HG03457 (cell line): Measurements from ENCODE around the gene ACTN3.
A peak's percentile ranks its signal among the peaks of the same experiment; 100 is the strongest.
"Not testable (repeated sequence)": the region's sequence is repeated elsewhere in the genome, so short reads cannot be mapped to it uniquely, and the experiment has no call there.

Source experiments
- ATAC-seq: cut with Tn5 transposase; IDR thresholded peaks from one replicate; pipeline ENCODE4 v1.9.1; 2021; ENCODE audit warnings: moderate number of reproducible peaks; ENCODE audit not compliant: unreplicated experiment

Gene ACTN3

DNA sequence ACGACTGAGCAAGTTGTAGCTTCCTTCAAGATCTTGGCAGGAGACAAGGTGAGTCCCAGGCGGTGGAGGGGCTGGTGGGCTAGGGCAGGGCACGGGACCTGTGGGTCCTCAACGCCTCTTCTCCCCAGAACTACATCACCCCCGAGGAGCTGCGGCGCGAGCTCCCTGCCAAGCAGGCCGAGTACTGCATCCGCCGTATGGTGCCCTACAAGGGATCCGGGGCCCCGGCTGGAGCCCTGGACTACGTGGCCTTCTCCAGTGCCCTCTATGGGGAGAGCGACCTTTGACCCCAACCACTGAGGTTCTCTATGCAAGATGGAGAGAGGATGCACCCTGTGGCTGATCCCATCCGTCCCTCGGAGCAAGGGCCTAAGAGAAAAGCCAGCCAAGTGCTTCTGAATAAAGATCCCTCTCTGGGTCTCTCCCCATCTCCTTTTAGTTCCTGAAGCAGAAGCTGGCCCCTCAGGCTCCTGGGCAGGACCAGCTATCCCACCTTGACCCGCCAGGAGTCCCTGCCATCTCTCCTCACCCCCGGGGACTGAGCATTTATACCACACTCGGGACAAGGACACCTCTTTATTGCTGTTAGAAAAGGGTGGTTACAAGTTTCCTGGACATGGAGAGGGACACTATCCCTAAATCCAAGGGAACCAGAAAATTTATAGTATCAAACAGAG, 16.3 kb downstream of the ACTN3 start:
- no peak for ATAC-seq

DNA sequence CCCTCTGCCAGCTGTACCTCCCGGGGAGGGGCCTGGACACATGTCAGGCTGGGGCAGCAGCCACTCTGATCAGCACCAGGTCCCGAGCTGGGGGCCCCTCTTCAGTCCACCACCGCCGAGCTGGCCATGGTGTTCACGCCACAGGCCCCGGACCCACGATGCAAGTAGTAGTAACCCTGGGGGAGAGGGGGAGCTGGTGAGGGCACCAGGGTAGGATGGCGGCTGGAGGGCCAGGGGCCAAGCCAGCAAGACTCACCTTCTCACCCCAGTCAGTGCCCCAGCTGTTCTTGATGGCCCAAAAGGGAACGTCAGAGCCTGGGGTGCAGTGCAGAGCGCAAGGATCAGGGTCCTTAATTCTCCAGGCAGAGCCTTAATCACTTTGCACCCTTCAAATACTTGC, 17.1 kb downstream of the ACTN3 start:
- ATAC-seq, result no peak

DNA sequence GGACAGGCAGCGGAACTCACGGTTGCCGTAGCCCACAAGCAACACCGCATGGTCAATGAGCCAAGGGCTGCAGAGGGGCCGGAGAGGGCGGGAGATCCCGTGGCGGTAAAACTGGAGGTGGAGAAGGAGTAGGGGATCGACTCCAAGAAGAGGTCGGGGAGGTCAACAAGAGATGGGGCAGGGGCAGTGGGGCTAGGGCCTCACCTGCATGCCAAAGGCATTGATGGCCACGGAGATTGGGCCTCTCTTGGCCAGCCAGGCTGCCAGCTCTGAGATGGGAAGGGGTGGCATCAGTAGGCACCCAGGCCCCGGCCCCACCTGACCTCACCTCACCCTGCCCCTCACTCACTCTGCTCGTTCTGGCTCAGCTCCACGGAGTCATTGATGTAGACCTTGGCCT, 17.8 kb downstream of the ACTN3 start:
- no peak for ATAC-seq

DNA sequence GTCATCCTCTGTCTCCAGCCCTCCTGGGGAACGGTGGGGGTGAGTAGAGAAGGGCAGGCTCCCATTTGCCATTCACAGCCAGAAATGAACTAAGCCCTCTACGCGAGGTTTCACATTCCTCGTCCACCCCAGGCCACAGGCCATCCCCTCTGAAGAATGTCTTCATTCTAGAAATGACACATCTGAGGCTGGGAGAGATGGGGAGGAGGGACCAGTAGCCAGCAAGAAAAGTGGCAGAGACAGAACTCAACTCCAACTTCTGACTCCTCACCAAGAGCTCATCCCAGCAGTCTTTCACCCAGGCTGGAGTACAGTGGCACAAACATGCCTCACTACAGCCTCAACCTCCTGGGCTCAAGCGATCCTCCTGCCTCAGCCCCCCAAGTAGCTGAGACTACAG, 18.3 kb downstream of the ACTN3 start:
- no peak for ATAC-seq

DNA sequence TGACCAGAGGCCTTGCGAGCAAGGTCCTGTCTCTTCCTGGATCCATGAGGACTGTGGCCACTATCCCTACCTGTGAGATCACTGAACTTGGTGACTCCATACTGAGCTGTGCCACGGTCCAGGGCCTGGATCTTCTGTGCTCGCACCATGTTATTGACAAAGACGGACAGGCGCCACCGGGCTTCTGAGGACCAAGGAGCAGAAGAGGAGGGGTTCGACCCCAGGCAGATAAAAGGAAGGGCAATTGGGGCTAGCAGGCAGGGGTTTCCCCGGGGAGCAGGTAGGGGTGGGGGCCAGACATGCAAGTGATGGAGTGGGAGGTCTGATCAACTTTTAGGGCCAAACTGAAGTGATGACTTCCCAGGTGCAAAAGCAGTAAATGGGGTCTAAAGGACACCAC, 19.5 kb downstream of the ACTN3 start:
- ATAC-seq, result no peak

DNA sequence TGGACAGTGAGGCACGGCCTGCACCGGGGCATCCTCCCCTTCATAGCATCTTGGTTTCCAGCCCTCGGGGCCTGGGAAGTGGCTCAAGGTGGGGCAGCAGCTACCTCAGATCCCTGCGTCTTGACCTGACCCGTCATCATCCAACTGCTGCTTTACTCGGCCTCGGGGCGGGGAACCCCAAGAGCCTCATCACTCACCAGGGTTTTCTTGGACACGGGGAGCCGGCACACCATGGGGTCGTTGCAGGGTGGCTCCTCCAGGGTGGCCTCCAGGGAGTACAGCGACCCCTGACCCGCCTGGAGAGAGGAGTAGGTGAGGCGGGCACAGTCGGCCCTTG, 21.1 kb downstream of the ACTN3 start:
- no peak for ATAC-seq

DNA sequence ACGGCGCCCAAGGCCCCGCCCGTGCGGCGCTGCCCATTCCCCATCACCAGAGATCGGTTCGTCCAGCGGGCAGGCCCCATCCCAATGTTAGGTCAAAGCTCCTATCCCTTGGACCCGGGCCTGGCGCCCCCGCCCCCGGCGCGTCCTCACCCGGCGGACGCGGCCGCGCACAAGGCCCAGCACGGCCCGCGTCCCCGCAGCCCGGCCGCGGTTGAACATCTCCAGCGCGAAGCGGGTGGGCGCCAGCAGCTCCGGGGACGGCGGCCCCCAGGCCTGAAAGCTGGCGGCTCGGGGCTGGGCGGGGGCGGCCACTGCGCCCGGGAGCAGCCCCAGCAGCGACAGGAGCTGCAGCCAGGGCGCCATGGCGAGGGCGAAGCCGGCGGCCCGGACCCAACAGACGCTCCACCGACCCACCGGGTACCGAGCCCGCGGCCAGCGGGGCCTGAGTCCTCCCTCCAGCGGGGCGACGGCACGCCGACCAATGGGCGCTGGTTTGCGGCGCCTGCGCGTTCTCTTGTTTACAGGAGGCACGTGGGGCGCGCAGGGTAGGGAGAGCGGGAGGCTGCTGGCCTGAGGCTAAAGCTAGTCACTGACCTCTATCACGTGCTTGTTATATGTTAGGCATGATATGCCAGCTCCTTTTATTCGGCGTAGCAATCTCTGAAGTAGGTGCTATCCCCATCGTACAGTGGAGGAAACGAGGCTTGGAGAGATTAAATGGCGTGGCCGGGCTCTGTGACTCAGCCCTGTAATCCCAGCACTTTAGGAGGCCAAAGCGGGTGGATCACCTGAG, 21.6 kb downstream of the ACTN3 start, which contains the start of gene CTSF:
CTSF (minus strand) TSS at position 483 of the 793 bp plus-strand sequence; CDS start at position 363, 120 bp downstream.
- no peak for ATAC-seq

DNA sequence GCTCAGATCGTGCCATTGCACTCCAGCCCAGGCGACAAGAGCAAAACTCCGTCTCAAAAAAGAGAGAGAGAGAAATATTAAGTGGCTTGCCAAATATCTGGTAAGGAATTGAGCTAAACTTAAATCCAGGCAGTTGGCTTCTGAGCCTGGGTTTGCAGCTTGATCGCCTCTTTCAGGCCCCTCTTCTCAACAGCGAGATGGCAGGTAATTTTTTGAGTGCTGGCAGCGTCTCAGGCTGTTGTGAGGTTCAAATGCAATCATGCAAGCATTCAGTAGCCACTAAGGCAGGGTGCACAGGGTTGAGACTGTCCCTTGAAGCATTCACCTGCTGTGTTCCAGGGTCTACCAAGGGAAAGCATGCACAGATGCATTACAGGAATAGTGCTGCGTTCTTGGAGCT, 22.4 kb downstream of the ACTN3 start:
- ATAC-seq, result no peak

DNA sequence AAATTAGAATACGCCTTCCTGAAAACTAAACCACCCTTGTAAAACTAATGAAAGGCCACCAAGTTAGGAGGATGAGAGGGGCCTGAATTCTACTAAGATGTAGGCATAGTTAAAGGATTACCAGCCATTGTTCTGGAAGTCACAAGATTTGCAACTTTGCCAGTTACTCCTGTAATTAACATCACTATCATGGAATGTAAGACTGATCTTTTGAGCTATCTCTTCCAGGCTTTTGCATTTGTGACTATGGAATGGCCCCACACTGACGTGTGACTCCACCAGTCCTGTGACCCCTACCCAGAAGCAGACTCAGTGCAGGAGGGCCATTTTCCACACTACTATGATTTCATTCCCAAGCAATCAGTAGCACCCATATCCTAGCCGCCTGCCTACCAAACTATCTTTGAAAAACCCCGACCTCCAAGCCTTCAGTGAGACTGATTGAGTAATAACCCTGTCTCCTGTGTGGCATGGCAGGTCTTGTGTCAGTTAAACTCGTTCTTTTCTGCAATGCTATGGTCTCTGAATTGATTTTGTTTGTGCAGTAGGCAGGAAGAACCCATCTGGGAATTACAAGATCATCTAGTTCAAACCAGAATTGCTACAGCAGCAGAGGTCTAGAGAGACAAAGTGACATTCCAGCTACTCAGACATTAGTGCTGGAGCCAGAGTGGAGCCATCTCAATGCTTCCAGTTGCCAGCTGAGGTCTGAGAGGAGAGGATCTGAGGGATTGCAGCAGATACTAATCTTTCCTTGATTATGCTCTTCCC, 23.6 kb downstream of the ACTN3 start:
- no peak for ATAC-seq

DNA sequence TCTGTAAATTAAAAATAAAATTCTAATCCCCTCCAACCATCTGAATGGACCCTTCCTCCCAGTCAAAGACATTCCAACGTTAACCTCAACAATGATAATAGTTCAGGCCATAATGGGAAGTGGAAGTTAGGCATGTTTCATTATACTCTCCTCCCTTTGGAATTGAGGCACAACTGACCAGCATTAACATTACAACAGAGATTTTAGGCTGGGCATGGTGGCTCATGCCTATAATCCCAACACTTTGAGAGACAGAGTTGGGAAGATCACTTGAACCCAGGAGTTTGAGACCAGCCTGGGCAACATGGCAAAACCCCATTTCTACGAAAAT, 24.1 kb downstream of the ACTN3 start:
- ATAC-seq, result no peak

DNA sequence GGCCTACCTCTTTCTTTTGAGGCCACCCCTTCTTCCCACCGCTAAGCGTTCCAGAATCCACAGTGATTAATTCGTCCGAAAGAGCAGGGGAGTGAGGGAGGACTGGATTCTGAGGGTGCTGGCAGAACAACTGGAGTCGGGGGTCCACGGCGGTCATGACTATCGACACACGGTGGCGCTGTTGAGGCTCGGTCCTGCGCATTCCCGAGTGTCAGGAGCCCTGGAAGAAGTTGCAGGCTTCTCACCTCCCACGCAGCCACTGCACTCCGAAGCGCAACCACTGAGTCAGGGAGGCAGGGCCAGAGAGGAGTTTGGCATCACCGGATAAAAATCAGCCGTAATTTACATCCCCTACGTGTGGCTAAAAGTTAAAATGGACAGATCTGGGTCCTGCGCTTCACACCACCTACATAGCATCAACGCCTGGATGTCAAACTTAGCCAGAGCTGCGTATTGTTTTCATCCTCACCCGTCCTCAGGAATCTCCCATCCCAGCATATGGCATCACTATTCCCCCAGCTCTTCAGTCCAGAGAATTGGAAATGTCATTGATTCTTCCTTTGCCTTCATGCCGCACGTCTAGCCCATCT, 32.4 kb downstream of the ACTN3 start:
- ATAC-seq, result no peak

DNA sequence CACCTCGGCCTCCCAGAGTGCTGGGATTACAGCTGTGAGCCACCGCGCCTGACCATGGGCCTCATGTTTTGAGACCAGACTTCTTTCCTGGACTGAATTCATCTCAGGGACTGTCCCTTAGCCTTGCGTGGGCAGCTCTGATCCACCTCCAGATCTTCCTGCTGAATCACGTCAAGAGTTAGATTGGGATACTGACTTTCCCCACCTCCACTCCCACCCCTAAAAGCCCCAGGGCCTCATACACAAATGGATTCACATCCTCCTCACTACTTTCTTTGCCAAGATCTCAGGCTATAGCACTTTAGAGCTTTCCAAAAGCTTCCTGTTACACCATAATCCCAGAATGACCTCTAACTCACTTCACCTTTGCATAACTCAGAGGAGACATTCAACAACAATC, 34.1 kb downstream of the ACTN3 start:
- no peak for ATAC-seq

DNA sequence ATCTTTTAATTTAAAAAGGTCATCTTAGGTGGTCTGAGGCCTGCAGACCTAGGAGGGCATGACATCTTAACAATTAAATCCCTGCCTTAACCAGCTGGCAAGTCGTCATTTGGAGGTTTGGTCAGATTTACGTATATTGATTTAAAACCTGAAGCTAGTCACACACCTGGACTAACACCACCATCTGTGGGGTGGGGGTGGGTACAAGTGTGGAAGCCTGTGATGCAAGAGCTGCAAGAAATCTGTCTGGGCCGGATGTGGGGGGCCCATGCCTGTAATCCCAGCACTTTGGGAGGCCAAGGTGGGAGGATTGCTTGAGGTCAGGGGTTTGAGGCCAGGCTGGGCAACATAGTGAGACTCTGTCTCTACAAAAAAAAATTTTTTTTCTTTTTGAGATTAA, 34.6 kb downstream of the ACTN3 start:
- no peak for ATAC-seq

DNA sequence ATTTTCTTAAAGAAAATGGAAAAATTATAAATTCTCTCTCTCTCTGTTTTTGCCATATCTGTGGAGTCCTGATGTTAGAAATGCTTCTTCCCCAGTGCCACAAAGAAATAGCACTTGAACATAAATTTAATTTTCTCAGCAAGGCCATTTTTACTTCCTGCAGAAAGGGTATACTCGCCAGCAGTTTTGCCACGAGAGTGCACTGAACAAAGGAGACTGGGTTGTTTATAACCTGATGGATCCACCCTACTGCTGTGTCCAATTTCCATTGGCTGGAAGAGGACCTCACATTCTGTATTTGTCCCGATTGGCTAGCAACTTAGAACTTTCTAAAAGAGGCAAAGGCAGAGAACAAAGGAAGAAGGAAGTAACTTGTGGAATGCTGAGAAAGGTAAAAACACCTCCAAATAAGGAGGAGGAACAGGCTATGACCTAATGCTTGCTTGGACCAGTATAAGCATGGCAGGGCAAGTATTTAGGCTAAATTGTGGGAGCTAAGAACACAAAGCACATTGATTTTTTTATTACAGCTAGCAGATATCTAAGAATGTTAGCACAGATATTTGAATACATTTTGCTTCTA, 36.0 kb downstream of the ACTN3 start:
- ATAC-seq, result not testable (repeated sequence)

DNA sequence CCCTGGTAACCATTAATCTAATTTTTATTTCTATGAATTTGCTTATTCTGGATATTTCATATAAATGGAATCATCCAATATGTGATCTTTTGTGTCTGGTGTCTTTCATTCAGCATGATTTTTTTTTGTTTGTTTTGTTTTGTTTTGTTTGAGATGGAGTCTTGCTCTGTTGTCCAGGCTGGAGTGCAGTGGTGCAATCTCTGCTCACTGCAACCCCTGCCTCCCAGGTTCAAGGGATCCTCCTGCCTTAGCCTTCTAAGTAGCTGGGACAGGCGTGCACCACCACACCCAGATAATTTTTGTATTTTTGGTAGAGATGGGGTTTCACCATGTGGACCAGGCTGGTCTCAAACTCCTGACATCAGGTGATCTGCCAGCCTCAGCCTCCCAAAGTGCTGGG, 38.7 kb downstream of the ACTN3 start:
- not testable (repeated sequence) for ATAC-seq

DNA sequence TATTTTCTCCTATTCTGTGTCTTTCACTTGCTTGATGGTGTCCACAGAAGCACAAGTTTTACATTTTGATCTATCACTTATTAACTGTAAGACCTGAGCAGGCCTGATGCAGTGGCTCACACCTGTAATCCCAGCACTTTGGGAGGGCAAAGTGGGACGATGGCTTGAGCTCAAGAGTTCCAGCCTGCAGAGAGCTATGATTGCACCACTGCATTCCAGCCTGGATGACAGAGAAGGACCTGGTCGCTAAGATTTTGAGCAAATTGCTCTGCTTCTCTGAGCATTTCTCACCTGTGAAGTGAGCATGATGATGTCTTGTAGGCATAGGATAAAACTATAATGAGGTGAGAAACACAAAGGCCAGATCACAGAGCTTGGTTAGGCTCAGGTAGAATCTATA, 39.4 kb downstream of the ACTN3 start:
- no peak for ATAC-seq

DNA sequence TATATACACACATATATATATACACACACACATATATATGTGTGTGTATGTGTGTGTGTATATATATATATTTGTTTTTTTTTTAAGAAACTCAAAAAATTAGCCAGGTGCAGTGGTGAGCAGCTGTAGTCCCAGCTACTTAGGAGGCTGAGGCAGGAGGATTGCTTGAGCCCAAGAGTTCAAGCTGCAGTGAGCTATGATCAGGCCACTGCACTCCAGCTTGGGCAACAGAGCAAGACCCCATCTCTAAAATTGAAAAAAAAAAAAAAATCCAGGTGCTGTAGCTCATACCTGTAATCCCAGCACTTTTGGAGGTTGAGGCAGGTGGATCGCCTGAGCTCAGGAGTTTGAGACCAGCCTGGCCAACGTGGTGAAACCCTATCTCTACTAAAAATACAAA, 42.6 kb downstream of the ACTN3 start:
- not testable (repeated sequence) for ATAC-seq

DNA sequence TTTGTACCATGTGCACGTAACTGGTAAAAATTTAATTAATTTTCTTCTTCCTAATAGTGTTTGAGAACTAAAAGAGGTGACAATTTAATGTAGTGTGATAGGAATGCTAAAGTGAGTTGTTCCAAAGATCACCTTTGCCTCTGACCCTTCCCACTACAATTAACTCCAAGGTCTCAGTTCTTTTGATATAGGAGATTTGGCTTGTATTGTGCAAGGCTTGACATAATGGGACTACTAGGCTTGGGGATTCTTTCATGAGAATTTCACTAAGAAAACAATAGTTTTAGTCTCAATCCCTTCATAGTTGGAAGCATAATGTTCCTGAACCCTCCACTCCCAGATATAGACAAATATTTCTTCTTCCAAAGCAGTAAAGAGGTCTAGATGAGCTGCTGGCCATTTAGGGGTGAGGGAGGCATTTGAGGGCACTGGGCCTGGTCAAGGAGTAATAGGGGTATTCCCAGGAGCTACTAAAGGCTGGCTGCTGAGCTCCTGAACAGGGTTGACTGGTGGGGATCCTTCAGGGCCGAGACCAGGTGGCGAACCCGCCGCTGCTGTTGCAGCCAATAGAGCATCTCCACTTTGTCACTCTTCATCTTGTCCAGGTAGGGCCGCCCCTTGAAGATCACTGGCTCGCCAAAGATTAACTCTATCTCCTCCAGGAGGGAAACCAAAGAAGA, 43.4 kb downstream of the ACTN3 start:
- no peak for ATAC-seq

DNA sequence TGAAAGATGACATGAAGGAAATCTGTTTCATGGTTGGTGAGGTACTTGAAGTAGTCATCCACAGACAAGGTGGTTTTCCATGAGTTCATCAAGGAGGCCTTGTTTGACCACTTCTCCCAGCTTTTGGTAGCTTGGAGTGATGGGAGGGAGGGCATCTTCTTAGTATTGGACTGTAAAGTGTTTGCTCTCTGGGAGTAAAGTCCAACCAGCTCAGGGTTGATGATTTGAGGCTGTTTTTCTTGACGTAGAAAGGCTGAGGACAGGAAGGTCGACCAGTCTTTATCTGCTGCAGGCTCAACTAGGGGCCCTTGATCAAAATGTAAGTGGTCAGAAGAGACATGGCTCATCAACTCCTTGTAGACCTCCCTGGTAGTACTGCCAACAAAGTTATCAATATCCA, 44.5 kb downstream of the ACTN3 start:
- no peak for ATAC-seq

DNA sequence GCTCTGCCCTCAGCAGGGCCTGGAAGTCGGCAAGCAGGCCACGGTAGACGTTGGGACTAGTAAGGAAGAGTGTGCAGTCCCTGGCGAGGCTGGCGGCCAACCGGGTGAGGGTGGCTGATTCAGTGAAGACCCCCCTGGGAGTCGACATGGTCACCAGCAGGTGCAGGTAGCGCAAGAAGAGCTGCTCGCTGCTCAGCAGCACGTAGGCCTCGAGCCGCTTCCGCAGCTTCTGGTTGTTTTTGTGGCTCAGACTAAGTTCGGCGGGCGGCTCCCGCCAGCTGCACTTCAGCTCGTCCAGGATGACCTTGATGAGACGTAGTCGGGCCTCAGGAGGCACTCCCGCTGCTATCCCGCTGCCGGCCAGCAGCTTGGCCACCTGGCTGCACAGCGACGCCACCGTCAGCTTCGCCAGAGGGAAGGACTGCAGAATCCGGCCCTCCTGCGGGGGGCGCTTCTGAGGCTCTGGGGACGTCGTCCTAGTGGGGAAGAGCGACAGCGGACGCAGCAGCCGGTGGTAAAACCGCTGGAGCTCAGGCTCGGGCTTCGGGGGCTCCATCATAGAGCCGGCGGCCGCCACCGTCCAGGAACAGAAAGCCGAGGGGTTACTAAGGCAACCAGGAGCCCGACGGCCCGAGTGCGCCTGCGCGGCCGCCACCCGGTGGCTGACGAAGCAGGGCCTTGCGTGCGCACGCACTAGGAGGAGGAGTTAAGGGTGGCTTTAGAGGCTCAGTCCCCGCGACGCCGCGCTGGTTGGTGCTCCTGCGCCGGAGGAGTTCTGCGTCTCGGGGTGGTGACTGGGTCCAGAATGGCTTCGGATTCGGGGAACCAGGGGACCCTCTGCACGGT, 46.0 kb downstream of the ACTN3 start, which contains the start of the genes CCDC87 and CCS:
CCDC87 (minus strand) TSS at position 607 of the 846 bp plus-strand sequence; CDS start at position 559, 48 bp downstream.
CCS (plus strand) TSS at position 729 of the 846 bp plus-strand sequence; CDS start at position 806, 77 bp downstream.
- ATAC-seq, result peak; percentile 73
